GM18499 (cell line): ENCODE results near the gene RYR3.
A peak's percentile ranks its signal among the peaks of the same experiment; 100 is the strongest.

ENCODE experiments used
- ATAC-seq: cut with Tn5 transposase; IDR thresholded peaks from one replicate; pipeline ENCODE4 v1.9.1; 2021; ENCODE audit warnings: moderate number of reproducible peaks; ENCODE audit not compliant: insufficient read depth, unreplicated experiment

Gene RYR3

DNA sequence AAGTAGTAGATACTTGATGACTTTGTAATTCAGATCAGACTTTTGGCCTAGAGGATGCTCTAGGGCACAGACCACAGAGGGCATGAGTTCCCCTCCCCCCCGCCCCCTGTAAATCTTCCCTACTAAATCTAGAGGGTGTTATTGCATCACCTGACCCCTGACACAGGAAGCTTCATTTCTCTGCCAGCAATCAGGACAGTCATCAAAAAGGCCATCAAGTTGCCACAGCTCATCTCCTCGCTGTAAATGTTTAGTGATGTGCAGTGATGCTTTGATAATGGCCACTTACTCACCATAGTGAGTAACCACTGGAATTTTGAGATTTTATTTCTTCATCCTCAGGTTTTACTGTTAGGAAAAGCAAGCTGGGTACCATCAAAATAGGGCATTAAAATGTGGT, 368.3 kb downstream of the RYR3 start:
- ATAC-seq = no peak

DNA sequence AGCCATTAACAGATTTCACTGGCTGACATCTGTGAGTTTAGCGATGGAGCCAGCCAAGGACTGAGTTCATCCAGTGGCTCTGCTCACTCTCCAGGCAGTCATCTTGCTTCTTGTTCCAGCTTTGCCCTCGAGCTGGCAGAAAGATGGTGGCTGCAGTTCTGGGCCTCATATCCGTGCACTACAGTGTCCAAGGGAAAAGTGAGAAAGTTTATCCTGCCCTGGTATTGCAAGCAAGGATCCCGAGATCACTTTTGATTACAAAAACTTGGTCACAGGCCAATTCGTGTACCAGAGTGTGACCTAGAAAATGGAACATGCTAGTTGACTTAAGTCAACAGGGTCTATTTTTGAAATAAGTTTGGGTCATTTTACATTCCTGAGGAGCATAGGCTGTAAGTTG, 369.6 kb downstream of the RYR3 start:
- no peak for ATAC-seq

DNA sequence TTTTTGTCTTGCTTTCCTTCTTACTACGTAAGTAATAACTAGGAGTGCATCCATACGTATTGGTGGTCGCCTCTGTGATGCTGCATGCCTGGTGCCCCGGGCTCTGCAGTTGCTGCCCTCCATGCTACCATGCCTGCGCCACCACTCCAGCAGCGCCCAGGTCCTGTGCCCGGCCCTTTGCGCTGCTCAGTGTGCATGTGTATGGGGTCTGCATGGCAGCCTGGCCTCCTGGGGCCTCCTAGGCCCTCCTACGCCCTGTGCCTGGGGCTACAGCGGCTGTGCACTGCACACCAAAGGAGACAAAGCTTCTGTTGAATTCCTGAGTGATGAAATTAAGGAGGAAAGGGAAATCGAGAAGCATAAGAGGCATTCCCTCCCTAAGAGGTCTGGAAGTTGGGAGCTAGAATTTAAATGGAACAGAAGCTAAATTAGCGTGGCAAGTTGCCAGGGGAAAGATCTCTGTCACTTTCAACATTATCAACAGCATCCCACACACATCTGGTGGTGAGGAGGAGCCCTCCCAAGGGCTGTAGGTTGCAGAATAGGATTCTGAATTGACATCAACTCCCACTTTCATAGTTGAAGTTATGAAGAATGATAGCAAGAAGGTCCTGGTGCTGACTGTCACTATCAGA, 382.5 kb downstream of the RYR3 start:
- no peak for ATAC-seq

DNA sequence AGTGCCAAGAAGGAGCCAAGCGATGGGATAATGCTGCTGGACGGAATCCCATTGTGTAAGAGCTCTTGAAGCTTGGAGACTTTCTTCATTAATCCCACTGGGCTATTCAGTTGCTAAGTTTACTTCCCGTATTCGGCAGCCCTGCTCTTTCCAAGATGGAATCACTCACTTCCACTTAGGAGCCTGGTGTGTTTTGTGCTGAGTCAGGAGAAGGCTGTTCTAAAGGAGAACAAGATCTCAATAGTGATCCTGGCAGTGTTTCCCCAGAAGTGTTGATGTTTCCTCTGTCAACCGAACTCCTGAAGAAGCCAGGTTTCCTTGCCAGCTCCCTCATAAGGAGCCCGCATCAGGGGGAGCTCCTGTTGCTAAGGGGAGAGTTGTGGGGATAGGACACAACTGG, 387.4 kb downstream of the RYR3 start:
- ATAC-seq = no peak

DNA sequence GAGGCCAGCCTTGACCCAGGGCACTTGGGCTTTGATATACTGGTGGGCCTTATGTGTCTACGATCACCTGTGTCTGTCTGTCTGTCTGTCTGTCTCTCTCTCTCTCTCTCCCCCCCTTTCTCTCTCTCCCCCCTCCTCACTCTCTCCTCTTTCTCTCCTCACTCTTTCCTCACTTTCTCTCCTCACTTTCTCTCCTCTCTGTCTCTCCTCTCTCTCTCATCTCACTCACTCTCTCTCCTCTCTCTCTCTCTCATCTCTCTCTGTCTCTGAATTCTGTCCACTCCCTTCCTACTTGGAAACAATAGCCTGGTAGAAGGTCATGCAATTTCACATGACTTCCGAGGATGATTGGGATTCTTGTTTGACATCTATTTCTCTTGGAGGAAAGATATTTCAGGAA, 388.4 kb downstream of the RYR3 start:
- no peak for ATAC-seq

DNA sequence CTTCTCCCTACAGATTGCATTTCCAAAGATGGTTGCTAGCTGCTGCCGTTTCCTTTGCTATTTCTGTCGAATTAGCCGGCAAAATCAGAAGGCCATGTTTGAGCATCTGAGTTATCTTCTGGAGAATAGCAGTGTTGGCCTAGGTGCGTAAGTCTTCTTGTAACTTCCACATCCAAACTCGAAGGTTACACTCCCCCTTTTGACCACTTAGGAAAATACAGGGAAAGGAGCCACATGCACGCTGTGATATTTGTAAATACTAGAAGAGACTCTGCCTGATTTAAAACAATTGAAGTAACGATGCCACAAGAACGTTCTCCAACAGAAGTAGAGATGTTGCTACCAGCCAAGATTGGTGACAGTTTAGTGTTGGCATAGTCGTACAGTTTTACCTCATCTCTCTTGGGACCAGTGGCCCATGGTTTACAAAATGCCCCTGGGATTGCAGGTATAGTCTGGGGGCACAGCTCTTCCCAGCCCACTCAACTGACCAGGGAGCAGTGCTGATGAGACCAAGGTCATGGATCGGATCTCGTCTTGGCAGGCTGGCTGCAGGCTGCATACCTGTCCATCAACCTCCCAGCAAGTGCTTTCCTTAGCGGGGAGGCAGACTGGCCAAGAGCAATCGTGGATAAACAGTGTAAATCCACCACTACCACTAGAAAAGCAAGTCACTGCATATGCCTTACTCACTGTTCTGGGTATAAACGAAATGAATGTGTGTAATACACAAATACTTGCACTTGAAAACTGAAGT, 389.1 kb downstream of the RYR3 start:
- no peak for ATAC-seq

DNA sequence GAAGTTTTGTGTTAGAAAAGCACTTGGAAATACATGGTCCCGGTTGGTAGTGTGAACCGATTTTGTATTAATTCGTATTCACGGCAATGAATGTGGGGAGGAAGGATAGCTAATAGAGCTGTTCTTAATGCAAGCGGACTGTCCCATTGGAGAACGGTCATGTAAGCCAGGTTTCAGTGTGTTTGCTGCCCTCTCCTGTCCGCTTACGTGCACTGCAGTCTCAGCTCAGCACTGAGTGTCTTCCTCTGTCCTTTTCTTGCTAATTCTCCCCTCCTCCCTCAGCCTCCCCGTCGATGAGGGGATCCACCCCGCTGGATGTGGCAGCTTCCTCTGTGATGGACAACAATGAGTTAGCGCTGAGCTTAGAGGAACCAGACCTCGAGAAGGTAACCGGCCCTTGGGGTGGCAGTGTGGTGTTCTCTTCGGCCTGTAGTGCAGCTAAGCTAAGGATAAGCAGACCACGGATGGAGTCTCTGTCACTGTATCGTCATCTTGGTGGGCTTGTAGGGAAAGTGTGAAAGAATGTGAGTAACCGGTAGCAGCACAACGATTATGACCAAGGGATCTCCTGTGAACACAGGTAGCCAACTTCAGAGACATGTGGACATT, 390.0 kb downstream of the RYR3 start:
- ATAC-seq = no peak

DNA sequence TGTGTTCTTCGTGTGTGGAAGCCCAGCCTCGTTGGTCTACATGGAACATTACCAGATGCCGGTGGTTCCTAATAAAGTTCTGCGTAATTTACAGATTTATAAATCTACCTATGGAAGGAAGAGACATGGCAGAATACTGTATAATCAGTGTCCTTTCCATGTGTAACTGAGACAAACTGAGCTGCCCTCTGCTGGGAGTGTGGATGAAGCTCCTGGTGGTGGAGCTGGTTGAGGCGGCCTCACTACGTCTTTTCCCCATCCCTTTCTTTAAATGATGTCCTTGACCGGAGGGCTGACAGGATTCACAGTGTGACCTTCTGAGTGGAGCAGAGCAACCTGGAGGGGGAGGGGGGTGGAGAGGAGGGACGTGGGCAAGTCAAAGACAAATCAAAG, 390.5 kb downstream of the RYR3 start:
- ATAC-seq = no peak

DNA sequence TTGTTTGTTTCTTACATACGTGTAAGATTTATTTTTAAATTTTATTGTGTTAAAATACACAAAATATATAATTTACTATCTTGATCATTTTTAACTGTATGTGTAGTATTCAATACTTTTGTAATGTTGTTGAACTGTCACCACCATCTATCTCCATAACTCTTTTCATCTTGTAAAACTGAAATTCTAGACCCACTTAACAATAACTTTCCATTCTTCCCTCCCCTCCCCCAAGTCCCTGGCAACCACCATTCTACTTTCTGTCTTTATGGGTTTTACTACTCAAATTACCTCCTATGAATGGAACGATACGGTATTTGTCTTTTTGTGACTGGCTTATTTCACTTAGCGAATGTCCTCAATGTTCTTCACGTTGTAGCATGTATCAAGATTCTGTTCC, 395.4 kb downstream of the RYR3 start:
- ATAC-seq = no peak

DNA sequence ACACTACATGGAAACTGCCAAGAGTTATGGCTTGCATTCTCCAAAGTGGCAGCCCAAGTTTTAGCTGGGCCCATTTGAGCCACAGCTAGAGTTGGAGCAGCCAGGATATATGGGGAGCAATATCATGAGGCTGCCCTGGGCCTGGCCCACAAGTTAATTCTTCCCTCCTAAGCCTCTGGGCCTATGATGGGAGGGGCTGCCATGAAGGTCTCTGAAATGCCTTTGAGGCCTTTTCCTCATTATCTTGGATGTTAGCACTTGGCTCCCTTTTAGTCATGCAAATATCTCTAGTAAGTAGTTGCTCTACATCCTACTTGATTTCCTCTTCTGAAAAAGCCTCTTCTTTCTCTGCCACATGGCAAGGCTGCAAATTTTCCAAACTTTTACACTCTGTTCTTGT, 400.0 kb downstream of the RYR3 start:
- ATAC-seq = no peak

DNA sequence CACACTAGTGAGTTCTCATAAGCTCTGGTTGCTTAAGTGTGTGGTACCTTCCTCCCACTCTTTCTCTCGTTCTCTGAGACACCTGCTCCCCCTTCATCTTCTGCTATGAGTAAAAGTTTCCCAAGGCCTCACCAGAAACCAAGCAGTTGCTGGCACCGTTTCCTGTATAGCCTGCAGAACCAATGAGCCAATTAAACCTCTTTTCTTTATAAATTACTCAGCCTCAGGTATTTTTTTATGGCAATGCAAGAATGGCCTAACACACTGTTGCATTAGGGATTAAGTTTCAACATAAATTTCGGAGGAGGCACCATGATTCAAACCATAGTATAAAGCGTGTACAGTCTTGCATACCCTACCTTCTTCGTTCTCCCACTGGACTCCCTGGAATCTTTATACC, 405.3 kb downstream of the RYR3 start:
- ATAC-seq = no peak

DNA sequence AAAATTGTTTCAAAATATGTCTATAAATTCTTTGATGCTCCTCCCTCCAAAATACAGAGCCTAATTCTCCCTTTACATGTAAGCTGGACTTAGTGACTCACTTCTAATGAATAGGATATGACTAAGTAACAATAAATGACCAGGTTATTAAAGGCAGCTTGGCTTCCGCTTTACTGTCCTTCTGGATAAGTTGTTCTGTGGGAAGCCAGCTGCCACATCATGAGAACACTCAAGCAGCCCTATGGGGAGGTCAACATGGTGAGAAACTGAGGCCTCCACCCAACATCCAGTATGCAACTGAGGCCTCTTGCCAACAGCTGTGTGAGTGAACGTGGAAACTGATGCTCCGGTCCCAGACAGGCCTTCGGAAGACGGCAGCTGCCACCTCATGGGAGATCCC, 410.2 kb downstream of the RYR3 start:
- ATAC-seq = no peak

DNA sequence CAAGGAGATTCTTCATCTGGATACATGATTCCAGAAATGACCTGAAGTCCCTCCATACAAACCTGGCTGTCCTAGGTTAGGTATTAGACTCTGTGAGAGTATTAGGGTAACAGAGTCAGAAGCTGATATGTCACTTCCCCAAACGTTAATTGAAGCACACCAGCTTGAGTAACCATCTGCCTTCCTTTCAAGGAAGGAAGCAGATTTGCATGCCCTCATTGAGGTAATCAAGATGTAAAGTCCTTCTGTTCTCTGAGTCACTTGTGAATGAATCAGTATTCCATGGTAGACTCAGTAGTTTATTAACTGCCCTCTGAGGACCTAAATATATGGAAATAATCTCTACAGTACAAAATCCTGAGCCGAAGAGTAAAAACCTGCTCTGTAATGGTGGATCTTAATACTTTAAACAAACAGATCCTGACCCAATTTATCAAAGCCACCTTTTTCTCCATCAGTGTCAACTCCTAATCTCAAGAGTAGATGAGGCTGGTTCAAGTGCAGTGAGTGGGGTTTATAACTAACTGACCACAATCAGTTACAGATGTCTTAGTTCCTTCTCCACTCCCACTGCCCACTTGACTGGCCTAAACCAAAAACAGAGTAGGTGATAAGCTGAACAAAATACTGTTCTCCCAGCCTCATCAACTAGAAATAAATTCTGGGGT, 411.4 kb downstream of the RYR3 start:
- peak; percentile 71 for ATAC-seq

DNA sequence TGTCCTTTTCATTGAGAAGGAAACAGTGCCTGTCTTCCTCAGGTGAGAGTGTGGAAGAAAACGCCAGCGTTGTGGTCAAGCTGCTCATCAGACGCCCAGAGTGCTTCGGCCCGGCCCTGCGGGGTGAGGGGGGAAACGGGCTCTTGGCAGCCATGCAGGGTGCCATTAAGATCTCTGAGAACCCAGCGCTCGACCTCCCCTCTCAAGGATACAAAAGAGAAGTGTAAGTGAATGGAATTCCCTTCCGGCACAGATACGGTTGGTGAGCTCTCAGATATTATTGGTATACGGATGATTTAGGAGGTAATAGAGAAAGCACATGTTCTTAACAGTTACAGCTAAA, 411.9 kb downstream of the RYR3 start:
- no peak for ATAC-seq

DNA sequence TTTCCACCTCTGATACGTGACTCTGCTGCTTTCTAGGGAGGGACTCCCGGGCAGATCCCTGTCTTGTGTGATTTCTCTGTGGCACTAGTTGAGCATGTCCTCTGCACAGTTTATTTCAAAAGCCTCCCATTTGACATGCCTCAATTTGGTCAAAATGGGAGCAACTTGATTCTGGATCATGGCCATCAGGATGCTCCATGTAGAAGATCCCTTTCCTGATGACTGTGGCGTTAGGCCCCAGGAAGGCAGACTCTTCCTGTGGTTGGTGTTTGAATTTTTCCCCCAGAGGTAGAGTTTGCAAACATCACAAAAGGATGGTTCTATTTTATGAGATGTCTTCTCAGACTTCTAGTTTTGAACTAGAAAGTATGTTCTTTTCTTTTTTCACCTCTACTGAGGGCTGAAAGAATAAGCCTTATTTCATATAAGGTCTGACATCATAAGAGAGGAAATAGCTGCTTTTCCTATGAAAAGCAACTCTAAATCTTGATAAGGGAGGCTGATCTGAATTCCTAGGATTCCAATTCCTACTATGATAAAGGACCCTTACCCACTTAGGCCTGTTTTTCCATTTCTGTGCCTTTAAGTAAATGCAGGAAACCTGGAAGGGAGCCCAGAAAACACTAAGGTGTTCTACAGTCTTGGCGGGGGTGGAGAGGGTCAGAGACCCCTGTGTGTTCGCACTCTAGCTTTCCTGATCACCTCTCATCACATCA, 413.7 kb downstream of the RYR3 start:
- no peak for ATAC-seq

DNA sequence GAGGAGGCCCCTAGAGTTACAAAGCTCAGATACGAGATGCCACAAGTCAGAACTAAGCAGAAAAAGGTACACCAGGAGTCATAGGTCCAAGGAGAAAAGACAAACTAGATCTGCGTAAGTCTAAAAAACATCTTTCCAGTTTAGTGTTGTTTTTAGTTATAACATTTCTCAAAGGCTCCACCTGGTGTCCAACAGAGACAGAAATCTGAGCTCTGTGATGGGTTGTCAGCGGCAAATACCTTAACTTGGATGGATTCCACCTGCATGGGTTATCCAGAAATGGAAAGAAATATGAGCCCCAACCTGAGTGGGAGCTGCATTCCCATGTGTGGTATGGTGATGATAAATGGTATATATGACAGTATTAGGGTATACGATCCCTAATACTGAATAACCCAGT, 418.9 kb downstream of the RYR3 start:
- no peak for ATAC-seq

DNA sequence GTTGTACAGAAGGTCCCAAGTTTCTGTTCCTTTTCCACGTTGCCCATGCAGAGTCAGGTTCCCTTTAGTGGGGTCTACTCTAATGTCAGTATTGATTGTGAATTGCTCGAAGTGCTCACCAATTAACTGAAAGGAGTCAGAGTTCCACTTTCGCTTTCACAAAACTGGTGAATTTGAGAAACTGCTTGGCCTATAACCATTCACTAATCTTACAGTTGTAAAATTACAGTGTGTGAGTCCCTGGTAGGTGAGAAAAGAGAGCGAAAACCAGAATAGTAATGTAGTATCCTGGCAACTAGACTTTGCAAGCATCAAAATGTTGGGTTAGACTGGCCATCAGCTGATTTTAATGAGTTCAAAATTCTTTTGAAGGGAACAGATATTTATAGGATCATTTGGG, 420.0 kb downstream of the RYR3 start:
- no peak for ATAC-seq

DNA sequence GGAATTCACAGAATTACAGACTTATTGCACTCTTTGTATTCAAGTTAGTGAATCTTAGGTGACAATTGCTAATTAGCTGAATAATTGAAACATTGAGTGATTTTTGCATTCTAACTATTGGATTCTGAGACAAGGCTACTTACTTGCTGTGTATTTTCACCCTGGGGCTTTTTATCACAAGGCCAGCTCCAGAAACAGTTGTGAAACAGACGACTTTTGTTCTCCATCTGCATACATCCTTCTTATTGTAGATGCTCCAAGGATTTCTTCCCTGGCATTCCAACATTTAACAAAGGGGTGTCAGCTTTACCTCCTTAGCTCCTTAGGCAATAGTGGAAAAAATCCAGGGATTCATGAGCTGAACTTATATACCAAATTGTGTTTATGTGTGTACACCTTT, 424.4 kb downstream of the RYR3 start:
- ATAC-seq = no peak

DNA sequence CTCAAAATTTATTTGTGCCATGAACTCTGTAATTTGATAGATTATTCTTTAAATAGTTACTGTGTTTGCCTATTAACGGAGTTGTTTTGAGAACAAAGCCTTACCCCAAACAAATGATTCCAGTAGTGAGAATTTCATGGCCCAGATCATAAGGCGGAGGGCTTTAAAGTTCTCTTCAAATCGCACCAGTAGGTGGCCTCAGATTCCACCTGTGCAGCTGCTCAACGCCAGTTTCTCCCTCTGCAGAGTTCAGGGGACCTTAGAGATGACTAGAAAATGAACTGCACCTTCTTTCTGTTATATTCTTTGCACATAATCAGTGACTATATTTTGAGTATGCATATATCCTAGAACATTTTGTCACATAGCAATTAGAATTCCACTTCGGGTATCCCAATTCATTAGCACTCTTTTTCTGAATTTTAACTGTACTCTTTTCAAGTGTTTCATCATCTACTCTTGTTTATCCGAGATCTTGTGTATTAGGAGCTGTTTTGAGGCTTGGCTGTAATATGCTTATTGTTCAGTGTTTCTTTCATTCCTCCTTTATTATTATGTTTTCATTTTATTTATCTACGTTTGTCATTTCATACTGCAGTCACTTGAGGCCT, 425.0 kb downstream of the RYR3 start:
- ATAC-seq = no peak
